ENCODE data around the gene HACL1. TPM values are rescaled to one million over a fixed set of nuclear protein-coding genes. Genes with fewer than 3 reads are reported as not detected.

HACL1 gene
- total RNA-seq, 1 experiment from 2014 or later = 20.5 TPM

DNA sequence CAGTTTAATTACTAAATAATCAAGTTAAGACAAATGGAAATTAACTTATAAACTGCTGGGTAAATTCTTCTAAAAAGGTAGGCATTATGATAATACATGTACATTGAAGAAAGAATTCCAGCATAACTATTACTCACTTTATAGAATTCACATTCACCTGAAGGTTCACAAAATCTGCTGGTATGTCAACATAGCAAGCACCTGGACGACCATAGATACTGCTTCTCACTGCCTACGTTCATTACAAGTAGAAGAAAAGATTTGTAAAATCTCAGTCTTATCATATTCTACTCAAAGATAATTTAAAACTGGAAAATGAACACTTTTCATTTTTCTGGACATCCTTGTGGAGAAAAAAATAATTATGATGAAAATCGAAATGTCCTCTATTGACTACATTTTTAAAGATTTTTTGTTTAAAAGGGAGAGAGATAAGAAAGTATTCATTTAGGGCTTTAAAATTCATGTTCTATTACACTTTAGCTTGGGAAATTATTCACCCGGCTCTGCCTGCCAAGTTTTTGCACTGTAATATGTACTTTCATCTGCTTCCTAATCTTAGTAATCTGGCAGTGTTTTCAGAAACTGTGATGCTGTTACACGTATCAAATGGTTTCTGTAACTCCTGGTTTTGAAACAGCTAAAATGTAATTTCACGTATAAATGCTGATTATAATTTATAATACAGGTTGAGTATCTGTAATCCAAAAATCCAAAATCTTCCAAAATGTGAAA lies 16.1 kb downstream of the HACL1 start:
- no peak overlapping the region for H2AFZ ChIP-seq (ENCODE audit: low read depth, low read length, poor library complexity, severe bottlenecking)
- no peaks in the 10 kb centered on the region for H4K20me1 ChIP-seq (ENCODE audit: insufficient read depth)
- ChIA-PET RAD21 (ENCODE audit: low non-redundant PET in 1 of 2, low total read pairs in 2 of 2, uncharacterized antibody in 2 of 2, unreplicated experiment in 2 of 2) (no interaction called here), POLR2A (no interaction called here), CTCF (no interaction called here)
- DNase-seq (ENCODE audit: low read depth, low spot score) (no peak), ATAC-seq (no peak)
- peaks cover 19 to 40% of the 10 kb centered on the region in 2 experiments for H3K36me3 ChIP-seq (ENCODE audit: control insufficient read depth in 1 of 2, insufficient read depth in 2 of 2, low read length in 2 of 2)
- no peaks in the 10 kb centered on the region for H3K27me3 ChIP-seq (ENCODE audit: insufficient read depth, low read length)
- BruUV-seq (replicated peaks) = no TSS peak
- no peak overlapping the region for H3K4me2 ChIP-seq (ENCODE audit: low read length)
- H3K9me3 ChIP-seq (ENCODE audit: control insufficient read depth in 1 of 2, insufficient read depth in 1 of 2, low read depth in 1 of 2, low read length in 2 of 2) = no peaks in the 10 kb centered on the region
- no peaks in the 10 kb centered on the region for H3K79me2 ChIP-seq (ENCODE audit: insufficient read depth, low read length)
- H3K9ac ChIP-seq (ENCODE audit: low read length) = no peak overlapping the region
- H3K27ac ChIP-seq (ENCODE audit: low read depth, low read length) = no peak overlapping the region
- H3K4me1 ChIP-seq (ENCODE audit: control insufficient read depth in 1 of 2, insufficient read depth in 2 of 2, low read length in 2 of 2) = no peaks in the 10 kb centered on the region
- intact Hi-C loops (cut with micrococcal nuclease) = no loop called here
- no peak for TF ChIP-seq POLR2AphosphoS5 (IDR thresholded peaks at IDR 0.05; ENCODE audit: low read depth, low read length)
- no peak for TF ChIP-seq JUND (IDR thresholded peaks at IDR 0.05)
- TF ChIP-seq SP1 (IDR thresholded peaks at IDR 0.05; ENCODE audit: low read depth) = no peak
- no peak for TF ChIP-seq EZH2 (IDR thresholded peaks at IDR 0.05)
- no peak for TF ChIP-seq TCF7L2 (IDR thresholded peaks at IDR 0.05; ENCODE audit: borderline replicate concordance, extremely low read depth, insufficient read depth, insufficient read length)
- no peak for TF ChIP-seq FOSL1 (IDR thresholded peaks at IDR 0.05; ENCODE audit: low read depth)
- no peak for TF ChIP-seq SRF (IDR thresholded peaks at IDR 0.05; ENCODE audit: low read depth)
- TF ChIP-seq ELF1 (IDR thresholded peaks at IDR 0.05; ENCODE audit: borderline replicate concordance, low read depth) = no peak
- no peak for TF ChIP-seq ZNF274 (IDR thresholded peaks at IDR 0.05; ENCODE audit: low read depth, low read length)
- no peak for TF ChIP-seq YY1 (IDR thresholded peaks at IDR 0.05; ENCODE audit: extremely low read depth, insufficient replicate concordance, low read depth, low read length)
- TF ChIP-seq, protein P1, sequence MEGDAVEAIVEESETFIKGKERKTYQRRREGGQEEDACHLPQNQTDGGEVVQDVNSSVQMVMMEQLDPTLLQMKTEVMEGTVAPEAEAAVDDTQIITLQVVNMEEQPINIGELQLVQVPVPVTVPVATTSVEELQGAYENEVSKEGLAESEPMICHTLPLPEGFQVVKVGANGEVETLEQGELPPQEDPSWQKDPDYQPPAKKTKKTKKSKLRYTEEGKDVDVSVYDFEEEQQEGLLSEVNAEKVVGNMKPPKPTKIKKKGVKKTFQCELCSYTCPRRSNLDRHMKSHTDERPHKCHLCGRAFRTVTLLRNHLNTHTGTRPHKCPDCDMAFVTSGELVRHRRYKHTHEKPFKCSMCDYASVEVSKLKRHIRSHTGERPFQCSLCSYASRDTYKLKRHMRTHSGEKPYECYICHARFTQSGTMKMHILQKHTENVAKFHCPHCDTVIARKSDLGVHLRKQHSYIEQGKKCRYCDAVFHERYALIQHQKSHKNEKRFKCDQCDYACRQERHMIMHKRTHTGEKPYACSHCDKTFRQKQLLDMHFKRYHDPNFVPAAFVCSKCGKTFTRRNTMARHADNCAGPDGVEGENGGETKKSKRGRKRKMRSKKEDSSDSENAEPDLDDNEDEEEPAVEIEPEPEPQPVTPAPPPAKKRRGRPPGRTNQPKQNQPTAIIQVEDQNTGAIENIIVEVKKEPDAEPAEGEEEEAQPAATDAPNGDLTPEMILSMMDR (IDR thresholded peaks at IDR 0.05 in 2 of 3, conservative IDR thresholded peaks at IDR 0.05 in 1 of 3; ENCODE audit: borderline replicate concordance in 1 of 3, insufficient read depth in 1 of 3, low read depth in 2 of 3, low read length in 2 of 3) = no peak
- H3K9me2 ChIP-seq (ENCODE audit: insufficient read depth) = no peaks in the 10 kb centered on the region
- H3K4me3 ChIP-seq (replicated peaks in 1 of 2; ENCODE audit: low read depth in 1 of 2, low read length in 2 of 2) = no peak overlapping the region
